BLaER1 treated with 17β-estradiol and CSF1 and Interleukin-3, amounts not matched to agents 10 nM and 100 nM (cell line): ENCODE results near the gene RASD2.

Experiments
- H3K27ac ChIP-seq, 11 experiments: shearing (Covaris generic); formaldehyde crosslinking; 2 replicates each; pipeline ENCODE4 v1.8.1; 2022
- H3K27me3 ChIP-seq, 11 experiments: shearing (Covaris generic); formaldehyde crosslinking; 2 replicates each; pipeline ENCODE4 v1.8.1; 2022
- H3K36me3 ChIP-seq, 11 experiments: shearing (Covaris generic); formaldehyde crosslinking; 2 replicates each; pipeline ENCODE4 v1.8.1; 2022
- H3K4me1 ChIP-seq, 10 experiments: shearing (Covaris generic); formaldehyde crosslinking; 2 replicates each; pipeline ENCODE4 v1.8.1; 2022
- H3K4me2 ChIP-seq, 11 experiments: shearing (Covaris generic); formaldehyde crosslinking; 2 replicates each; pipeline ENCODE4 v1.8.1; 2022
- H3K4me3 ChIP-seq, 10 experiments: shearing (Covaris generic); formaldehyde crosslinking; 2 replicates each; pipeline ENCODE4 v1.8.1; 2022
- H3K9ac ChIP-seq, 11 experiments: shearing (Covaris generic); formaldehyde crosslinking; 2 replicates each; pipeline ENCODE4 v1.8.1; 2022
- H3K9me3 ChIP-seq, 11 experiments: shearing (Covaris generic); formaldehyde crosslinking; replicated peaks in 1 of 11; 2 replicates each; pipeline ENCODE4 v1.8.1; 2022
- H4K20me1 ChIP-seq, 11 experiments: shearing (Covaris generic); formaldehyde crosslinking; 2 replicates each; pipeline ENCODE4 v1.8.1; 2022
- Cebpa-rat ChIP-seq, 11 experiments: shearing (Covaris generic); IDR thresholded peaks; 2 replicates each; pipeline ENCODE4 v1.8.1; 2022

RASD2 gene

GRCh38 chr22:35592418-35592967, 51.9 kb downstream of the RASD2 start:
- Histone ChIP-seq H3K4me1 (peaks cover 0 to 51% (median 23%) of the 10 kb centered on the region in 10 experiments; a peak in 15 of 20 replicates), H3K27ac (peak overlapping the region in 3 of 11 experiments; percentile 2 to 18 (median 16); a peak in 2 of 22 replicates), H3K4me2 (no peak overlapping the region), H3K9ac (no peak overlapping the region), H3K9me3 (no peaks in the 10 kb centered on the region), H3K4me3 (no peak overlapping the region), H3K36me3 (no peaks in the 10 kb centered on the region), H4K20me1 (no peaks in the 10 kb centered on the region), H3K27me3 (no peaks in the 10 kb centered on the region)
- no peak for TF ChIP-seq Cebpa-rat (IDR thresholded peaks at IDR 0.05)

DNA sequence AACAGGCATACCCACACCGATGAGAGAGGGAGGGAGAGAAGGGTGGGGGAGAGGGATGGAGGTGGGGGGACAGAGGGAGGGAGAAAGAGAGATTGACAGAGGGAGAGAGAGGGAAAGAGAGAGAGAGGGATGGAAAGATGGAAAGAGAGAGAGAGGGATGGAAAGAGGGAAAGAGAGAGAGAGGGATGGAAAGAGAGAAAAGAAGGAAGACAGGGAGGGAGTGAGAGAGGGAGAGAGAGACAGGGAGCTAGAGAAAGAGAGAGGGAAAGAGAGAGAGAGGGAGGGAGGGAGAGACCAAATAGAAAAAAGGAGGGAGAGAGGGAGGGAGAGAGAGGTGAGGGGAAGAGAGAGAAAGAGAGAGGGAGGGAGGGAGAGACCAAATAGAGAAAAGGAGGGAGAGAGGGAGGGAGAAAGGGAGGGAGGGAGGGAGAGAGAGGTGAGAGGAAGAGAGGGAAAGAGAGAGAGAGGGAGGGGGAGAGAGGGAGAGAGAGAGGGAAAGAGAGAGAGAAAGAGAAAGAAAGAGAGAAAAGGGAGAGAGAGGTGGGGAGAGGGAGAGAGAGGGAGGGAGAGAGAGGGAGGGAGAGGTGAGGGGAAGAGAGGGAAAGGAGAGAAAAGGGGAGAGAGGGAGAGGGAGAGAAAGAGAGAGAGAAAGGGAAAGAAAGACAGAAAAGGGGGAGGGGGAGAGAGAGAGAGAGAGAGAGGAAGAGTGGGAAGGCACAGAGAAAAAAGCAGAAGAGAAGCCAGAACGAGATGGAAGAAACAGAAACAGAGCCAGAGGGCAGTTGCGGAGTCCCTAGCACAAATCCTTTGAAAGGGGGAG, 52.6 kb downstream of the RASD2 start:
- no peaks in the 10 kb centered on the region for H3K9me3 ChIP-seq
- no peak overlapping the region for H3K9ac ChIP-seq
- no peak overlapping the region for H3K4me3 ChIP-seq
- TF ChIP-seq Cebpa-rat (IDR thresholded peaks at IDR 0.05) = no peak
- H4K20me1 ChIP-seq = no peaks in the 10 kb centered on the region
- H3K36me3 ChIP-seq = no peaks in the 10 kb centered on the region
- H3K4me2 ChIP-seq = peak overlapping the region in 5 of 11 experiments; percentile 37 to 60 (median 51); a peak in 11 of 22 replicates
- peaks cover 0 to 50% (median 25%) of the 10 kb centered on the region in 10 experiments; a peak in 16 of 20 replicates for H3K4me1 ChIP-seq
- peak overlapping the region in 1 of 11 experiments; percentile 14; a peak in 2 of 22 replicates for H3K27ac ChIP-seq
- H3K27me3 ChIP-seq = no peaks in the 10 kb centered on the region

- H4K20me1 ChIP-seq = no peaks in the 10 kb centered on the region
- no peaks in the 10 kb centered on the region for H3K27me3 ChIP-seq
- no peak overlapping the region for H3K4me3 ChIP-seq
- TF ChIP-seq Cebpa-rat (IDR thresholded peaks at IDR 0.05) = no peak
- no peak overlapping the region for H3K9ac ChIP-seq
- H3K4me1 ChIP-seq = peaks cover 3 to 50% (median 26%) of the 10 kb centered on the region in 10 experiments; a peak in 17 of 20 replicates
- peak overlapping the region in 1 of 11 experiments; percentile 14; a peak in 2 of 22 replicates for H3K27ac ChIP-seq
- no peaks in the 10 kb centered on the region for H3K36me3 ChIP-seq
- peak overlapping the region in 5 of 11 experiments; percentile 37 to 60 (median 51); a peak in 11 of 22 replicates for H3K4me2 ChIP-seq
- no peaks in the 10 kb centered on the region for H3K9me3 ChIP-seq
These were observed 53.4 kb downstream of the RASD2 start for GRCh38 chr22:35593891-35594470.

- Histone ChIP-seq H3K9me3 (no peaks in the 10 kb centered on the region), H3K9ac (no peak overlapping the region), H4K20me1 (no peaks in the 10 kb centered on the region), H3K36me3 (no peaks in the 10 kb centered on the region), H3K4me1 (peaks cover 7 to 50% (median 26%) of the 10 kb centered on the region in 10 experiments; a peak in 17 of 20 replicates), H3K27me3 (no peaks in the 10 kb centered on the region), H3K4me2 (no peak overlapping the region), H3K4me3 (no peak overlapping the region), H3K27ac (no peak overlapping the region)
- TF ChIP-seq Cebpa-rat (IDR thresholded peaks at IDR 0.05) = no peak
These were observed 54.1 kb downstream of the RASD2 start for GRCh38 chr22:35594686-35595085.

- peaks cover 7 to 56% (median 38%) of the 10 kb centered on the region in 10 experiments; a peak in 17 of 20 replicates for H3K4me1 ChIP-seq
- no peaks in the 10 kb centered on the region for H3K36me3 ChIP-seq
- no peak overlapping the region for H3K9ac ChIP-seq
- H3K27ac ChIP-seq = no peak overlapping the region
- H3K27me3 ChIP-seq = no peaks in the 10 kb centered on the region
- no peak overlapping the region for H3K4me3 ChIP-seq
- TF ChIP-seq Cebpa-rat (IDR thresholded peaks at IDR 0.05) = no peak
- no peak overlapping the region for H3K4me2 ChIP-seq
- no peaks in the 10 kb centered on the region for H4K20me1 ChIP-seq
- no peaks in the 10 kb centered on the region for H3K9me3 ChIP-seq
These were observed 56.2 kb downstream of the RASD2 start for GRCh38 chr22:35596821-35597220.

DNA sequence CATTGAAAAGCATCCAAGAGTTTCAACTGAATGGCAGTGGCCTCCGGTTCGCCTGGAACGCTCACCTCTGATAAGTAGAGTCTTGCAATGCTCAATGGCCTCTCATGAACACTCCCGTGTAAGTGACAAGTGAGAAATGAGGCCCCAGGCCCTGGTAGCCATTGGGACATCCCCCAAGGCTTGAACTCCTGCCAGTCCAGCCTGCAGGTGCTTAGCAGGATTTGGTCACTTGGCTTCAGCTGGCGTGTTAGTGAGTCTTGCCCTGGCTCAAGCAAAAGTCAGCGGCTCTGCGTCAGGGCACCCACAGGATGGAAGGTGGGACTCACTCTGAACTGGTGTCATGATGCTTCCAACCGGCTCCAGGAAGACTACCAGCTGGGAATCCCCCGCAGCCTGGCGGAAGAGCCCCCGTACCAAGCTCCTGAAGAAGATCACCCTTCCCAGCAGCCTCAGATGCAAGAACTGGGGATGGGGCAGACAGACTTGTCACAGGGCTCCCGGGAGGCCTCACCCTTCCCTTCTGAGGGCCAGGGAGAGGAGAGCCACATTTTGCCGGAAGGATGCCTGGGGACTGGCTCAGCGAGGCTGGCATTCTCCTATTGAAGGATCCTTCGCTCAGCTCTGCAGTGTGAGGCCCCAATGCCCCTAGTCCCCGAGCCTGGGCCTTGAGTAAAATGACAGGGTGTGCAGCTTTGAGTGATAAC, 57.2 kb downstream of the RASD2 start:
- no peaks in the 10 kb centered on the region for H3K27me3 ChIP-seq
- H3K4me3 ChIP-seq = no peak overlapping the region
- peak overlapping the region in 1 of 11 experiments; percentile 3; a peak in 2 of 22 replicates for H3K27ac ChIP-seq
- H3K9me3 ChIP-seq = no peaks in the 10 kb centered on the region
- no peak overlapping the region for H3K9ac ChIP-seq
- H3K36me3 ChIP-seq = no peaks in the 10 kb centered on the region
- 0 out of 22 replicates have a peak overlapping the region, but pooled peaks of 1 of the 11 experiments have one; percentile 50 for H3K4me2 ChIP-seq
- peaks cover 7 to 59% (median 49%) of the 10 kb centered on the region in 10 experiments; a peak in 18 of 20 replicates for H3K4me1 ChIP-seq
- TF ChIP-seq Cebpa-rat (IDR thresholded peaks at IDR 0.05) = no peak
- H4K20me1 ChIP-seq = no peaks in the 10 kb centered on the region

DNA sequence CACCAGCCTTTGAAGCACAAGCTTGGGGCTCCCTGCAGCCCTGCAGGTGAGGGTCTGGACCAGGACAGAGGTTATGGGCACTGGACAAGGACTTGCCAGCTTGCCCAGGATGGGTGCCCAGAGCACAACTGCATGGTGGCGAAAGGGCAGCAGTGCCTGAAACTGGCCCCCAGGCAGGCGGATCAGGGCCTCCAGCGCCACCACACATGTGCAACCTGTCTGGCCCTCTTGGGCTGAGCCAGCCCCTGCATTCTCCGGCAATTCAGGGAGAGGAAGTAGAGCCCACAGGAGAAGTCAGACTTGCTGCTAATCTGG, 57.7 kb downstream of the RASD2 start:
- Histone ChIP-seq H3K4me3 (no peak overlapping the region), H4K20me1 (no peaks in the 10 kb centered on the region), H3K4me1 (peaks cover 7 to 64% (median 54%) of the 10 kb centered on the region in 10 experiments; a peak in 18 of 20 replicates), H3K4me2 (peak overlapping the region in 3 of 11 experiments; percentile 5 to 90 (median 50); a peak in 4 of 22 replicates), H3K27ac (peak overlapping the region in 1 of 11 experiments; percentile 3; a peak in 1 of 22 replicates), H3K9me3 (no peaks in the 10 kb centered on the region), H3K9ac (no peak overlapping the region), H3K36me3 (no peaks in the 10 kb centered on the region), H3K27me3 (no peaks in the 10 kb centered on the region)
- TF ChIP-seq Cebpa-rat (IDR thresholded peaks at IDR 0.05) = no peak

- no peak overlapping the region for H3K4me3 ChIP-seq
- H3K9ac ChIP-seq = no peak overlapping the region
- no peak overlapping the region for H3K27ac ChIP-seq
- H3K9me3 ChIP-seq = no peaks in the 10 kb centered on the region
- H3K36me3 ChIP-seq = no peaks in the 10 kb centered on the region
- H3K4me1 ChIP-seq = peaks cover 10 to 64% (median 55%) of the 10 kb centered on the region in 10 experiments
- H3K27me3 ChIP-seq = no peaks in the 10 kb centered on the region
- TF ChIP-seq Cebpa-rat (IDR thresholded peaks at IDR 0.05) = no peak
- no peaks in the 10 kb centered on the region for H4K20me1 ChIP-seq
- H3K4me2 ChIP-seq = peak overlapping the region in 8 of 11 experiments; percentile 5 to 90 (median 42); a peak in 12 of 22 replicates
These were observed 58.7 kb downstream of the RASD2 start for GRCh38 chr22:35599364-35599763.
